AG04450 (cell line): ENCODE measurements around the gene COLEC11. TPM values are rescaled to one million over a fixed set of nuclear protein-coding genes. Genes with fewer than 3 reads are reported as not detected.

ENCODE experiments used
- CTCF ChIA-PET: fragments of 300-600, 350-600 bp; formaldehyde crosslinking; extraction: SDS; loops from one replicate; lab custom pipeline; 2022; ENCODE audit warnings: antibody characterized with exemption, inconsistent platforms; lab: Charles Lee
- POLR2A ChIA-PET: fragments of 350-600 bp; formaldehyde crosslinking; extraction: SDS; loops from one replicate; lab custom pipeline; 2021; ENCODE audit warnings: antibody characterized with exemption, inconsistent platforms; lab: Yijun Ruan, JAX
- DNase-seq: peaks from one replicate; pipeline ENCODE4 v3.0.0-alpha.2; 2011; ENCODE audit warnings: low read depth, low spot score
- H3K27ac ChIP-seq: one replicate; pipeline ENCODE4 v1.5.1; 2012; ENCODE audit warnings: low read depth, low read length, control low read depth
- H3K27me3 ChIP-seq: one replicate; pipeline ENCODE4 v1.6.0; 2012; ENCODE audit warnings: low read length; ENCODE audit not compliant: control insufficient read depth, insufficient read depth
- H3K4me3 ChIP-seq: 2 replicates; pipeline ENCODE4 v1.5.1; 2011; ENCODE audit warnings: mild to moderate bottlenecking, low read depth, low read length, control low read depth
- H3K9me3 ChIP-seq: 2 replicates; pipeline ENCODE4 v1.5.1; 2012; ENCODE audit warnings: low read length; ENCODE audit not compliant: control insufficient read depth, insufficient read depth
- CTCF ChIP-seq: IDR thresholded peaks from 2 replicates; pipeline ENCODE4 v1.5.1; 2011; ENCODE audit warnings: low read depth, low read length, control low read depth, inconsistent platforms
- polyA plus RNA-seq: library from polyadenylated mRNA; depleted of rRNA; stranded (reverse); fragments of >200 nt; gene quantifications from 2 replicates; pipeline ENCODE4 v1.2.3, GENCODE V29; 2011

Gene COLEC11
- polyA plus RNA-seq, 1 experiment = 0.68 TPM

- no peak overlapping the region for H3K4me3 ChIP-seq
- ChIA-PET CTCF (interaction anchor here (1.3 kb wide), 1 partner anchor 237 kb away, joined by 6 read pairs; no protein-coding TSS in a partner anchor), POLR2A (no interaction called here)
- DNase-seq = no peak
- H3K27ac ChIP-seq = no peak overlapping the region
- peaks cover 3% of the 10 kb centered on the region; the same call in 1 of the 2 replicates for H3K9me3 ChIP-seq
- TF ChIP-seq CTCF = no peak
- no peaks in the 10 kb centered on the region for H3K27me3 ChIP-seq
Measured at GRCh38 chr2:3661149-3661660, 66.3 kb downstream of the COLEC11 start.

- TF ChIP-seq CTCF = 0 out of 2 replicates have a peak, but pooled peaks have one; percentile 11
- POLR2A ChIA-PET = no interaction called here
- DNase-seq = no peak
Measured at GRCh38 chr2:3662239-3662638, 67.3 kb downstream of the COLEC11 start.

GRCh38 chr2:3664118-3664517 lies 69.2 kb downstream of the COLEC11 start:
- CTCF ChIA-PET = interaction anchor here (1.2 kb wide), 1 partner anchor 202 kb away, joined by 3 read pairs; no protein-coding TSS in a partner anchor

More at GRCh38 chr2:3662239-3662638, 67.3 kb downstream of the COLEC11 start:
- no peak overlapping the region for H3K4me3 ChIP-seq
- peaks cover 7% of the 10 kb centered on the region; the same call in 1 of the 2 replicates for H3K9me3 ChIP-seq
- peaks cover 2% of the 10 kb centered on the region for H3K27me3 ChIP-seq
- H3K27ac ChIP-seq = no peak overlapping the region
- CTCF ChIA-PET = no interaction called here

GRCh38 chr2:3664925-3665324 lies 70.0 kb downstream of the COLEC11 start:
- ChIA-PET CTCF (interaction anchor here (0.6 to 1.2 kb wide), 5 partner anchors 27 to 241 kb away, joined by 3 to 8 read pairs (median 3); no protein-coding TSS in a partner anchor), POLR2A (interaction anchor here (0.6 kb wide), 2 partner anchors 27 to 52 kb away, joined by 3 to 4 read pairs; no protein-coding TSS in a partner anchor)
- peaks cover 2% of the 10 kb centered on the region for H3K27me3 ChIP-seq
- no peak for DNase-seq
- TF ChIP-seq CTCF = no peak
- H3K27ac ChIP-seq = no peak overlapping the region
- no peak overlapping the region for H3K4me3 ChIP-seq
- peaks cover 12% of the 10 kb centered on the region for H3K9me3 ChIP-seq

More at GRCh38 chr2:3664118-3664517, 69.2 kb downstream of the COLEC11 start:
- no peak overlapping the region for H3K27ac ChIP-seq
- no peak for DNase-seq
- POLR2A ChIA-PET = no interaction called here
- no peak for TF ChIP-seq CTCF
- H3K27me3 ChIP-seq = peaks cover 2% of the 10 kb centered on the region
- no peak overlapping the region for H3K4me3 ChIP-seq
- H3K9me3 ChIP-seq = peaks cover 7% of the 10 kb centered on the region; the same call in 1 of the 2 replicates

- CTCF ChIA-PET = interaction anchor here (1.0 kb wide), 1 partner anchor 43 kb away, joined by 3 read pairs; no protein-coding TSS in a partner anchor
- Histone ChIP-seq H3K27ac (no peak overlapping the region), H3K9me3 (peaks cover 12% of the 10 kb centered on the region), H3K4me3 (no peak overlapping the region), H3K27me3 (peaks cover 7% of the 10 kb centered on the region)
- POLR2A ChIA-PET = no interaction called here
- TF ChIP-seq CTCF = no peak
- DNase-seq = no peak
Measured at GRCh38 chr2:3665886-3666612, 71.1 kb downstream of the COLEC11 start.
